Parathyroid adenoma (tissue), 2 donors: ENCODE results near the gene ULK4.

ENCODE experiments used
- H2AFZ ChIP-seq: fragments of 300-600 bp; sonication (generic); one replicate; pipeline ENCODE4 v1.7.0; 2017; ENCODE audit warnings: antibody characterized with exemption, mild to moderate bottlenecking
- H3K27ac ChIP-seq: fragments of 300-600 bp; sonication (generic); one replicate; pipeline ENCODE4 v1.7.0; 2017
- H3K27me3 ChIP-seq: fragments of 300-600 bp; sonication (generic); one replicate; pipeline ENCODE4 v1.7.0; 2017; ENCODE audit warnings: low read length; ENCODE audit not compliant: control insufficient read depth, insufficient read depth
- H3K36me3 ChIP-seq: fragments of 300-600 bp; sonication (generic); one replicate; pipeline ENCODE4 v1.7.0; 2017; ENCODE audit warnings: low read length; ENCODE audit not compliant: control insufficient read depth, insufficient read depth
- H3K4me1 ChIP-seq: fragments of 300-600 bp; sonication (generic); one replicate; pipeline ENCODE4 v1.7.0; 2017; ENCODE audit warnings: control low read depth
- H3K4me2 ChIP-seq: fragments of 300-600 bp; sonication (generic); one replicate; pipeline ENCODE4 v1.7.0; 2017; ENCODE audit warnings: low read length
- H3K4me3 ChIP-seq: fragments of 300-600 bp; sonication (generic); one replicate; pipeline ENCODE4 v1.7.0; 2017; ENCODE audit warnings: low read depth, low read length
- H3K79me2 ChIP-seq: fragments of 300-600 bp; sonication (generic); one replicate; pipeline ENCODE4 v1.7.0; 2017; ENCODE audit warnings: control low read depth
- H3K9ac ChIP-seq: fragments of 300-600 bp; sonication (generic); one replicate; pipeline ENCODE4 v1.7.0; 2017; ENCODE audit warnings: mild to moderate bottlenecking
- H3K9me3 ChIP-seq: fragments of 300-600 bp; sonication (generic); one replicate; pipeline ENCODE4 v1.7.0; 2017; ENCODE audit warnings: low read length; ENCODE audit not compliant: control insufficient read depth
- CTCF ChIP-seq: fragments of 300-600 bp; sonication (generic); IDR thresholded peaks from one replicate; pipeline ENCODE4 v1.7.0; 2017; ENCODE audit warnings: antibody characterized with exemption, mild to moderate bottlenecking
- donor health status: primary hyperparathyroidism.

Gene ULK4

DNA sequence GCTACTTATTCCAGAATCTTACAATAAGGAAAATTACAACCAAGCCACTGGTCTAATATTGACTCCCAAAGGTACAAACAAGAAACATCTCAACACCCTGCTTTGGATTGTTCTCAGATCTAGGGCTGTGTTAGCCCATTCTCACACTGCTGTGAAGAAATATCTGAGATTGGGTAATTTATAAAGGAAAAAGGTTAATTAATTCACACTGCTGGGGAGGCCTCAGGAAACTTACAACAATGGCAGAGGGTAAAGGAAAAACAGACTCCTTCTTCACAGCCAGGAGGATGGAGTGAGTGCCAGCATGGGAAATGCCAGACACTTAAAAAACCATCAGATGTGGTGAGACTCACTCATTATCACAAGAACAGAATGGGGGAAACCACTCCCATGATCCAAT is 208.3 kb downstream of the ULK4 start:
- Histone ChIP-seq H3K79me2 (no peaks in the 10 kb centered on the region), H2AFZ (no peak overlapping the region), H3K9me3 (no peaks in the 10 kb centered on the region), H3K4me2 (no peak overlapping the region), H3K9ac (no peak overlapping the region), H3K27me3 (no peaks in the 10 kb centered on the region), H3K4me3 (no peak overlapping the region), H3K27ac (no peak overlapping the region), H3K36me3 (no peaks in the 10 kb centered on the region), H3K4me1 (peaks cover 6% of the 10 kb centered on the region)
- TF ChIP-seq CTCF, result no peak

DNA sequence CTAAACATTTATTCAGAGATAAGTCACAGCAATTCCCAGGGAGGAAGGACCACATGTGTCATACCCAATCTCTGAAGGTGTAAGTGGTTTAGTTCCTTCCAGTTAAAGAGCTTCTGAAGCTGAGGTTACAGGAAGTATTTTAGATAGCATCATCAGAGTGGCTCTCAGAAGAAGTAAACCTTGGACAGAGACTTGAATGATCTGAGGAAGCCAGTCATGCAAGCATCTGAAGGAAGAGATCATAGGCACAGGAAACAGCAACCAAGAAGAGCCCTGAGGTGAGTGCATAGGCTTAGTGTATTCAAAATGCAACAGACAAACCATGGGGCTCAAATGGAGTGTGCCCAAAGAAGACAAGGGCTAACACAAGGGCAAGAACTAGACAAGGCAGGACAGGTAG is 210.3 kb downstream of the ULK4 start:
- H3K27me3 ChIP-seq, result no peaks in the 10 kb centered on the region
- H3K4me1 ChIP-seq, result peaks cover 6% of the 10 kb centered on the region
- no peak overlapping the region for H3K4me2 ChIP-seq
- no peak overlapping the region for H3K9ac ChIP-seq
- H3K27ac ChIP-seq, result no peak overlapping the region
- no peaks in the 10 kb centered on the region for H3K9me3 ChIP-seq
- H3K4me3 ChIP-seq, result no peak overlapping the region
- no peak for TF ChIP-seq CTCF
- no peaks in the 10 kb centered on the region for H3K36me3 ChIP-seq
- H2AFZ ChIP-seq, result no peak overlapping the region
- H3K79me2 ChIP-seq, result no peaks in the 10 kb centered on the region

DNA sequence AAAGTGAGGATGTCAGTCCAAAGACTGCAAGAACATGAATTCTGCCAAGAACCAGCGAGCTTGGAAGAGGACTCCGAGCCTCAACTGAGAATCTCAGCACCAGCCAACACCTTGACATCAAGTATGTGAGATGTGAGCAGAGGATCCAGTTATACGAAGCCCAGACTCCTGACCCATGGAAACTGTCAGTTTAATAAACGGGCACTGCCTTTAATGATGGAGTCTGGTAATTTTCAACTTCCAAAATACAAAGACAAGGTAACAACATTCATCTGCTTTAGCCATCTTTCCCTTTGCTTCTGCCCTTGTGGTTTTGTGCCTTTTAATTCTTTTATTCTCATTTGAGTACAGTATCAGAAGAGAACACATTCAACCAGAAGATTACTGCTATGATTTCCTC is 211.9 kb downstream of the ULK4 start:
- no peak overlapping the region for H3K27ac ChIP-seq
- no peaks in the 10 kb centered on the region for H3K27me3 ChIP-seq
- no peak overlapping the region for H3K4me2 ChIP-seq
- TF ChIP-seq CTCF, result no peak
- no peak overlapping the region for H2AFZ ChIP-seq
- H3K9ac ChIP-seq, result no peak overlapping the region
- H3K79me2 ChIP-seq, result no peaks in the 10 kb centered on the region
- H3K4me1 ChIP-seq, result peaks cover under 1% of the 10 kb centered on the region
- no peaks in the 10 kb centered on the region for H3K9me3 ChIP-seq
- H3K36me3 ChIP-seq, result no peaks in the 10 kb centered on the region
- H3K4me3 ChIP-seq, result no peak overlapping the region

- no peak overlapping the region for H3K4me3 ChIP-seq
- no peak overlapping the region for H3K4me2 ChIP-seq
- no peak overlapping the region for H3K27ac ChIP-seq
- no peak for TF ChIP-seq CTCF
- peaks cover 13% of the 10 kb centered on the region for H3K4me1 ChIP-seq
- no peak overlapping the region for H3K9ac ChIP-seq
- no peaks in the 10 kb centered on the region for H3K27me3 ChIP-seq
- no peaks in the 10 kb centered on the region for H3K9me3 ChIP-seq
- H2AFZ ChIP-seq, result no peak overlapping the region
- H3K79me2 ChIP-seq, result no peaks in the 10 kb centered on the region
- H3K36me3 ChIP-seq, result no peaks in the 10 kb centered on the region
These were observed 215.7 kb downstream of the ULK4 start for GRCh38 chr3:41746215-41746614.

GRCh38 chr3:41742121-41742520 is 219.8 kb downstream of the ULK4 start:
- H3K27me3 ChIP-seq, result no peaks in the 10 kb centered on the region
- H3K36me3 ChIP-seq, result no peaks in the 10 kb centered on the region
- TF ChIP-seq CTCF, result no peak
- no peak overlapping the region for H3K9ac ChIP-seq
- no peaks in the 10 kb centered on the region for H3K79me2 ChIP-seq
- H3K4me3 ChIP-seq, result no peak overlapping the region
- H3K27ac ChIP-seq, result peak overlapping the region; percentile 71
- peaks cover 23% of the 10 kb centered on the region for H3K4me1 ChIP-seq
- H3K9me3 ChIP-seq, result no peaks in the 10 kb centered on the region
- H3K4me2 ChIP-seq, result no peak overlapping the region
- H2AFZ ChIP-seq, result peak overlapping the region; percentile 2
